Parathyroid adenoma (tissue), 2 donors: ENCODE data around the gene KCNQ1.

Source experiments
- H2AFZ ChIP-seq: fragments of 300-600 bp; sonication (generic); one replicate; pipeline ENCODE4 v1.7.0; 2017; ENCODE audit warnings: antibody characterized with exemption, mild to moderate bottlenecking
- H3K27ac ChIP-seq: fragments of 300-600 bp; sonication (generic); one replicate; pipeline ENCODE4 v1.7.0; 2017
- H3K27me3 ChIP-seq: fragments of 300-600 bp; sonication (generic); one replicate; pipeline ENCODE4 v1.7.0; 2017; ENCODE audit warnings: low read length; ENCODE audit not compliant: control insufficient read depth, insufficient read depth
- H3K36me3 ChIP-seq: fragments of 300-600 bp; sonication (generic); one replicate; pipeline ENCODE4 v1.7.0; 2017; ENCODE audit warnings: low read length; ENCODE audit not compliant: control insufficient read depth, insufficient read depth
- H3K4me1 ChIP-seq: fragments of 300-600 bp; sonication (generic); one replicate; pipeline ENCODE4 v1.7.0; 2017; ENCODE audit warnings: control low read depth
- H3K4me2 ChIP-seq: fragments of 300-600 bp; sonication (generic); one replicate; pipeline ENCODE4 v1.7.0; 2017; ENCODE audit warnings: low read length
- H3K4me3 ChIP-seq: fragments of 300-600 bp; sonication (generic); one replicate; pipeline ENCODE4 v1.7.0; 2017; ENCODE audit warnings: low read depth, low read length
- H3K79me2 ChIP-seq: fragments of 300-600 bp; sonication (generic); one replicate; pipeline ENCODE4 v1.7.0; 2017; ENCODE audit warnings: control low read depth
- H3K9ac ChIP-seq: fragments of 300-600 bp; sonication (generic); one replicate; pipeline ENCODE4 v1.7.0; 2017; ENCODE audit warnings: mild to moderate bottlenecking
- H3K9me3 ChIP-seq: fragments of 300-600 bp; sonication (generic); one replicate; pipeline ENCODE4 v1.7.0; 2017; ENCODE audit warnings: low read length; ENCODE audit not compliant: control insufficient read depth
- CTCF ChIP-seq: fragments of 300-600 bp; sonication (generic); IDR thresholded peaks from one replicate; pipeline ENCODE4 v1.7.0; 2017; ENCODE audit warnings: antibody characterized with exemption, mild to moderate bottlenecking
- donor health status: primary hyperparathyroidism.

KCNQ1 gene

GRCh38 chr11:2550606-2550970, 105.8 kb downstream of the KCNQ1 start:
- no peak overlapping the region for H3K4me2 ChIP-seq
- H3K9me3 ChIP-seq, result no peaks in the 10 kb centered on the region
- H3K27me3 ChIP-seq, result no peaks in the 10 kb centered on the region
- no peak for TF ChIP-seq CTCF
- H2AFZ ChIP-seq, result no peak overlapping the region
- no peak overlapping the region for H3K9ac ChIP-seq
- H3K4me3 ChIP-seq, result no peak overlapping the region
- H3K79me2 ChIP-seq, result peaks cover 7% of the 10 kb centered on the region
- H3K36me3 ChIP-seq, result no peaks in the 10 kb centered on the region
- no peak overlapping the region for H3K27ac ChIP-seq
- H3K4me1 ChIP-seq, result no peaks in the 10 kb centered on the region

- no peak for TF ChIP-seq CTCF
- Histone ChIP-seq H2AFZ (no peak overlapping the region), H3K27ac (no peak overlapping the region)
These were observed 106.3 kb downstream of the KCNQ1 start for GRCh38 chr11:2551131-2551530.

DNA sequence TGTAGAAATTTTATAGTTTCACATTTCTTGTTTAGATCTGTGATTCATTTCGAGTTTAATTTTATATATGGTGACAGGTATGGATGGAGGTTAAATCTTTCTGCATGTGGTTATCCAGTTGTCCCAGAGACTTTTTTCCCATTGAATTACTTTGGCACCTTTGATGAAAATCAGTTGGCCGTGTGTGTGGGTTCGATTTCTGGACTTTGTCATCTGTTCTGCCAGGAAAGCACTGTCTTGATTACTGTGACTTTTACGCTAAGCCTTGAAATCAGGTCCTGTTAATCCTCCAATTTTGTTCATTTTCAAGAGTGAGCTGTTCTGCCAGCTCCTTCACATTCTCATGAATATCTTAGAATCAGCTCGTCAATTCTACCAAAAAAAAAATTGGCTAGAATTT, 107.4 kb downstream of the KCNQ1 start:
- H2AFZ ChIP-seq, result no peak overlapping the region
- TF ChIP-seq CTCF, result no peak
- H3K9ac ChIP-seq, result no peak overlapping the region
- no peak overlapping the region for H3K27ac ChIP-seq
- H3K9me3 ChIP-seq, result no peaks in the 10 kb centered on the region
- H3K79me2 ChIP-seq, result peaks cover 7% of the 10 kb centered on the region
- no peaks in the 10 kb centered on the region for H3K36me3 ChIP-seq
- H3K4me2 ChIP-seq, result no peak overlapping the region
- no peaks in the 10 kb centered on the region for H3K27me3 ChIP-seq
- H3K4me1 ChIP-seq, result no peaks in the 10 kb centered on the region
- H3K4me3 ChIP-seq, result no peak overlapping the region

More at GRCh38 chr11:2551131-2551530, 106.3 kb downstream of the KCNQ1 start:
- no peaks in the 10 kb centered on the region for H3K36me3 ChIP-seq
- H3K9me3 ChIP-seq, result no peaks in the 10 kb centered on the region
- no peak overlapping the region for H3K4me2 ChIP-seq
- no peak overlapping the region for H3K9ac ChIP-seq
- H3K27me3 ChIP-seq, result no peaks in the 10 kb centered on the region
- H3K4me1 ChIP-seq, result no peaks in the 10 kb centered on the region
- H3K79me2 ChIP-seq, result peaks cover 7% of the 10 kb centered on the region
- no peak overlapping the region for H3K4me3 ChIP-seq

GRCh38 chr11:2553198-2553597, 108.4 kb downstream of the KCNQ1 start:
- no peak overlapping the region for H3K4me3 ChIP-seq
- H3K4me1 ChIP-seq, result no peaks in the 10 kb centered on the region
- H2AFZ ChIP-seq, result no peak overlapping the region
- H3K4me2 ChIP-seq, result no peak overlapping the region
- H3K36me3 ChIP-seq, result no peaks in the 10 kb centered on the region
- no peak overlapping the region for H3K9ac ChIP-seq
- no peak for TF ChIP-seq CTCF
- H3K27me3 ChIP-seq, result no peaks in the 10 kb centered on the region
- H3K79me2 ChIP-seq, result peaks cover 1% of the 10 kb centered on the region
- H3K9me3 ChIP-seq, result no peaks in the 10 kb centered on the region
- H3K27ac ChIP-seq, result no peak overlapping the region

GRCh38 chr11:2553886-2554285, 109.1 kb downstream of the KCNQ1 start:
- no peak for TF ChIP-seq CTCF
- Histone ChIP-seq H3K4me1 (no peaks in the 10 kb centered on the region), H2AFZ (no peak overlapping the region), H3K4me2 (no peak overlapping the region), H3K79me2 (no peaks in the 10 kb centered on the region), H3K36me3 (no peaks in the 10 kb centered on the region), H3K4me3 (no peak overlapping the region), H3K9me3 (no peaks in the 10 kb centered on the region), H3K27ac (no peak overlapping the region), H3K9ac (no peak overlapping the region), H3K27me3 (no peaks in the 10 kb centered on the region)
